Superior temporal gyrus (tissue), 1 donor: Measurements from ENCODE around the gene MKI67.

Experiments used
- DNase-seq: peaks from one replicate; pipeline ENCODE4 v3.0.0-alpha.2; 2016; ENCODE audit errors: extremely low spot score

Gene MKI67

DNA sequence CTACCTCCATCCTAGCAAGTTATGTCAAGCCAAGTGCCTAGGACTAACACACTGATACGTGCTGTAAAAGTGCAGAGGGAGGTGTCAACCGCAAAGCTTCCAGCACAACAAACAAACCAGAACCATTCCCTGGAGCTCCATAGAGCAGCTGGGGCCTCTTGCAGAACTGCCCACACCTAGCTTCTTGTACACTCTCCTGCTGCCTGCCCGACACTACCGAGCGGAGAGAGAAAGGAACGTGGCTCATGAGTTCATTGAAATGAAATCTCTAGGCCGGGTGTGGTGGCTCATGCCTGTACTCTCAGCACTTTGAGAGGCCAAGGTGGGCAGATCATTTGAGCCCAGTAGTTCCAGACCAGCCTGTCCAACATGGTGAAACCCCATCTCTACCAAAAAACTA lies 73.5 kb downstream of the MKI67 start:
- DNase-seq = no peak

- no peak for DNase-seq
Observed at GRCh38 chr10:128051548-128051947, 74.7 kb downstream of the MKI67 start.

DNA sequence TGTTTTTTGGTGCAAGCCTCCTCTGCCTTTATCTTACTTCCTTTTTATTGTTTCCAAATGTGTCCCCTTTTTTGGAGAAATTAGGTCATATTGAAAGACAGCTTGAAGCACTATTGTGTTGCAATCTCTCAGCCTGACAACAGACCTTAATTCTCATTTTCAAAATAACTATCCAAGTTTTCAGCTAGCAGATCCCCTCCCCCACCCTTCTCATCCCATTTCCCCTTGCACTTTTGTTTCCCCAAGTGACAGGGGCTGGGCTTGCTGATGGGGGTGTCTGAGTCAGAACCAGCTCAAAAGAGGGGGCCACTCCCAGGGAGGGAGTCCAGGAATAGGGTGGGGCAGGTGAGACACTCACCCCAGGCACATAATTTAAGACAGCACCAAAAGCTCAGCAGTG lies 75.3 kb downstream of the MKI67 start:
- DNase-seq = no peak

DNA sequence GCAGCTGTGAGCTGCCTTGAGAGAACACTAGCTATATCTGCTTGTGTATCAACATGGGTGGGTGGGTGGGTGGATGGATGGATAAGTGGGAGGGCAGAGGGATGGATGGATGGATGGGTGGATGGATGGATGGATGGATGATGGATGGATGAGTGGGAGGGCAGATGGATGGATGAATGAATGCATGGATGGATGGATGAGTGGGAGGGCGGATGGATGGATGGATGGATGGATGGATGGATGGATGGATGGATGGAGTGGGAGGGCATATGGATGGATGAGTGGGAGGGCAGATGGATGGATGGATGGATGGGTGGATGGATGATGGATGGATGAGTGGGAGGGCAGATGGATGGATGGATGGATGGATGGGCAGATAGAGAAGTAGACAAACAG lies 76.1 kb downstream of the MKI67 start:
- DNase-seq = no peak

DNA sequence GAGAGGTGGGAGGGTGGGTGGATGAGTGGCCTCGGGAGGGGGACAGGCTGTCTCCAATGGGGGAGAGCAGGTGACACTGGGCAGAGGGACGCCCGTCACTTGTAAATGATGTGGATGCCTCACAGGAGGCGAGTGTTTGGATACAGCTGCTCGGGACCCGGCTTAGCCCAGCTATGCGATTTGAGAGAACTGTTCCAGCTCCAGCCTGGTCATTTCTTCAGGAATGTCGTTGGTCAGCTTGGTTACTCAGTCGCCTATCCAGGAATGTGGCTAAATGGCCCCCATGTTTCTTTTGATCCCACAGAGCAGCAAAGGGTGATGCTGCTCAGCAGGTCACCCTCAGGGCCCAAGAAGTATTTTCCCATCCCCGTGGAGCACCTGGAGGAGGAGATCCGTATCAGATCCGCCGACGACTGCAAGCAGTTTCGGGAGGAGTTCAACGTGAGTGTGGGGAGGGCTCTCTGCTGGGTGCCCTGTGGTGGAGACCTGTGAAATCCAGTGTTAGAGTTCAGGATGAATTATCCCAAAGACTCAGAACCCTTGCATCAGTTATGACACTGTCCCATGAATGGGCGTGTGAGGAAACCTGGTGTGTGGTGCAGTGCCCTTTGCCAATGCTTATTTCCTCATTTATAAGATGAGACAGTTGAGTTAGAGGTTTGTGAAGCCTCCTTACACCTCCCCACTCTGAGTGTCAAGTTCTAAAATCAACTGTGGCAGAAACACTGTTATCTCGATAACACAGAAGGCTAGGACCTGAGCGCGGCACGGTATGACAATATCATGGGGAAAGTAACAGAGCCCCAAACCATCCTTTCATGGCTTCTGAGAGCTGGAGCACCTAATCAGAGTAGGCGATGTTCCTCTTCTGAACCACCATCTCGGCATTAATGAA lies 76.8 kb downstream of the MKI67 start:
- DNase-seq = no peak

GRCh38 chr10:128048819-128049210 lies 77.4 kb downstream of the MKI67 start:
- DNase-seq = no peak

DNA sequence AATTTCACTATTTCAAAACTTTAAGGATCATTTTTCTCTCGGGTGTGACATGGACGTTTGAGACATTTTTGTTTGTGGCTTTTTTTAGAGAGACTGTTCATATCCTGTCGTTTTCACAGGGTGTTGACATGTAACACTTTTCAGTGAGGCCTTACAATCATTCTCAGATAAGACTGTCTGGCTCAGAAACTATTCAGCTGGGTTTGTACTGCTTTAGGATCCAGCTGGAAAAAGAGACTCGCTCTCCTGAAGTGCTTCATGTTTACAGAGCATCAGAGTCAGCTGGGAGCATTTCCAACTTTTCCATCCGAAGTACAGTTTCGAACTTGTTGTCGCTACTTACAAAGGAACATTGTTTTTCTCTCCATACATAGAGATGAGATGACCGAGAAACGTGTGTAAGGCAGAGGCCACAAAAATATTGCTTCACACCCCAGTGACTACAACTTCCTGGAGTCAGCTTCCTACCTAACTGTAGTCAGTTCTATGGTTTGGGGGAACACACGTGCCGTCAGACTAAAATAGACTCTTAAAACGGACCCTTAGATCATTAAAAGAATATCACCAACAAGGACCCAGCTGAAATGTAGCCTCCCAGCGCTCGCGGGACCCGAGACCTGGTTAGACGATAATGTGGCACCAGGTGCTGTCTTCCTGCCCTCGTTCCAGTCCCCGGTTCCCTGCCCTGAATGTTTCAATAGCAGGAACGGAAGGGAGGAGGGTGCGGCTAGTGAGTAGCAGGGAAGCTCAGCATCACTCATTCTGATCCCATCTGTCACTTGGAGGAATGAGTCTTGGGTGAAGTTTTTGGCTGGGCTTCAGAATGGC lies 78.0 kb downstream of the MKI67 start:
- peak; percentile 43 for DNase-seq

DNA sequence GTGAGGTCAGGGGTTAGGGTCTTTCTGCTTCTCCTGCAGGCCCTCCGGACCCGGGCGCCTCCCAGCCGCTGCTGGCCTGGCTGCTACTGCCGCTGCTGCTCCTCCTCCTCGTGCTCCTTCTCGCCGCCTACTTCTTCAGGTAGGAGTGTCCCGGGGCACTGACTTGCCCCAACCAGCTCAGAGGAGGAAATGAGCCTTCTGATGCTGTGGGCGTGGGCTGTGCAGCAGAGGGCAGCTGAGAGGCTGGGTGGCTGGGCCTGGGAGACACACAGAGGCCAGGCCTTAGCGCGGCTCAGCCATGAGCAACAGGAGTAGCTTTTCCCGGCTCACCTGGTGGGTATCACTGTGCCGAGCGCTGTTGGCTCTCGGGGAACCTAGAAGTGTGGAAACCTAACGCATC lies 78.9 kb downstream of the MKI67 start:
- DNase-seq = no peak

DNA sequence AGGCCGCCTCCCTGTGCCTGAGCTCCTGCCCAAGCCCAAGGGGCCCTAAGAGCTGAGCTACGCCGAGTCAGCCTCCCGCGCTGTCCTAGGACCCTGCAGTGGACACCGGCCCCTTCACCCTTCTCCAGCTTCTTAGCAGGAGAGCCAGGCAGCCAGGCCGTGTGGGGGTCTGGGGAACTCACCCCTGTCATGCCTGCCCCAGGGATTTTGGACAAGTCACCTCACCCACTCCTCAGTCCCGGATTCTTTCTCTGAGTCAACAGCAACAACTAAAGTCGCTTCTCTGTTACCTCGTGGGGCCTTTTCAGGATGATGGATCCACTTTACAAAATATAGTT lies 79.3 kb downstream of the MKI67 start:
- no peak for DNase-seq
